Measurements from ENCODE around the gene HTT. TPM values are rescaled to one million over a fixed set of nuclear protein-coding genes. Genes with fewer than 3 reads are reported as not detected.

Gene HTT
- total RNA-seq, 1 experiment from 2014 or later: 37.4 TPM

DNA sequence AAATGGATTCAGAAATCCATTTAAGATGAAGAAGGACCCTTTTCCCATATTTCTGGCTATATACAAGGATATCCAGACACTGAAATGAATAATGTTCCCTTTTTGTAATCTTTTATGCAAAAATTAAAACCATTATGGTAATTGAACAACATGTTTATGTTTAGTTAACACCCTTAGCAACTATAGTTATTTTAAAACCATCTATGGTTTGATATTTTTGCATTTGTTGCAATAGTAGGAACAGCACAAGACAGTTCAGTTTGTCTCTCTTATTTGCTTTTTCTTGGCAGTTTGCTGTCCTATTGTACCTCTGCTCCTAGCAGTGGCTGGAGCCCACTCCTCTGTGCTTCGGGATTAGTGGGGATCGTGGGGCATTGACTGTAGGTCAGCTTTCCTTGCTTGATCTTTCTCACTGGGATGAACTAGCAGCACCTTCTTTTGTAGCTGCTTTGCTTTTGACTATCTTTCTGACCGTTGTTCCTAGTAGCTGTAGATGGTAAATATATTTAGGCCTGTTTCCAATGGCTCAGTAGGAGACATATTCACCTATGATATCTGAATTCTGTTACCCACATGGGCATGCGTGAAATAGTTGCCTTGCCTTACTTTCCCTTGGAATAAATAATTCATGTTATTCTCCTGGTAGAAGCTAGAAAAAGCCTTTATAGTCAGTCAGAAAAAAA, 12.8 kb downstream of the HTT start:
- no TSS peak for BruUV-seq (replicated peaks)

GRCh38 chr4:3091464-3091863, 17.0 kb downstream of the HTT start:
- H2AFZ ChIP-seq (ENCODE audit: low read depth, low read length, poor library complexity, severe bottlenecking): no peak overlapping the region
- ChIA-PET POLR2A (no interaction called here), CTCF (no interaction called here), RAD21 (ENCODE audit: low non-redundant PET in 1 of 2, low total read pairs in 2 of 2, uncharacterized antibody in 2 of 2, unreplicated experiment in 2 of 2) (no interaction called here)
- DNase-seq (ENCODE audit: low read depth, low spot score) (no peak), ATAC-seq (no peak)
- H3K9ac ChIP-seq (ENCODE audit: low read length): no peak overlapping the region
- no peaks in the 10 kb centered on the region for H3K4me1 ChIP-seq (ENCODE audit: control insufficient read depth in 1 of 2, insufficient read depth in 2 of 2, low read length in 2 of 2)
- intact Hi-C loops (cut with micrococcal nuclease): no loop called here
- no peak overlapping the region for H3K27ac ChIP-seq (ENCODE audit: low read depth, low read length)
- no peak for TF ChIP-seq EZH2phosphoT487 (IDR thresholded peaks at IDR 0.05; ENCODE audit: borderline replicate concordance)
- TF ChIP-seq, protein P1, sequence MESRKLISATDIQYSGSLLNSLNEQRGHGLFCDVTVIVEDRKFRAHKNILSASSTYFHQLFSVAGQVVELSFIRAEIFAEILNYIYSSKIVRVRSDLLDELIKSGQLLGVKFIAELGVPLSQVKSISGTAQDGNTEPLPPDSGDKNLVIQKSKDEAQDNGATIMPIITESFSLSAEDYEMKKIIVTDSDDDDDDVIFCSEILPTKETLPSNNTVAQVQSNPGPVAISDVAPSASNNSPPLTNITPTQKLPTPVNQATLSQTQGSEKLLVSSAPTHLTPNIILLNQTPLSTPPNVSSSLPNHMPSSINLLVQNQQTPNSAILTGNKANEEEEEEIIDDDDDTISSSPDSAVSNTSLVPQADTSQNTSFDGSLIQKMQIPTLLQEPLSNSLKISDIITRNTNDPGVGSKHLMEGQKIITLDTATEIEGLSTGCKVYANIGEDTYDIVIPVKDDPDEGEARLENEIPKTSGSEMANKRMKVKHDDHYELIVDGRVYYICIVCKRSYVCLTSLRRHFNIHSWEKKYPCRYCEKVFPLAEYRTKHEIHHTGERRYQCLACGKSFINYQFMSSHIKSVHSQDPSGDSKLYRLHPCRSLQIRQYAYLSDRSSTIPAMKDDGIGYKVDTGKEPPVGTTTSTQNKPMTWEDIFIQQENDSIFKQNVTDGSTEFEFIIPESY (IDR thresholded peaks at IDR 0.05; ENCODE audit: extremely low read depth, insufficient replicate concordance, low read length): no peak
- TF ChIP-seq, protein P2, sequence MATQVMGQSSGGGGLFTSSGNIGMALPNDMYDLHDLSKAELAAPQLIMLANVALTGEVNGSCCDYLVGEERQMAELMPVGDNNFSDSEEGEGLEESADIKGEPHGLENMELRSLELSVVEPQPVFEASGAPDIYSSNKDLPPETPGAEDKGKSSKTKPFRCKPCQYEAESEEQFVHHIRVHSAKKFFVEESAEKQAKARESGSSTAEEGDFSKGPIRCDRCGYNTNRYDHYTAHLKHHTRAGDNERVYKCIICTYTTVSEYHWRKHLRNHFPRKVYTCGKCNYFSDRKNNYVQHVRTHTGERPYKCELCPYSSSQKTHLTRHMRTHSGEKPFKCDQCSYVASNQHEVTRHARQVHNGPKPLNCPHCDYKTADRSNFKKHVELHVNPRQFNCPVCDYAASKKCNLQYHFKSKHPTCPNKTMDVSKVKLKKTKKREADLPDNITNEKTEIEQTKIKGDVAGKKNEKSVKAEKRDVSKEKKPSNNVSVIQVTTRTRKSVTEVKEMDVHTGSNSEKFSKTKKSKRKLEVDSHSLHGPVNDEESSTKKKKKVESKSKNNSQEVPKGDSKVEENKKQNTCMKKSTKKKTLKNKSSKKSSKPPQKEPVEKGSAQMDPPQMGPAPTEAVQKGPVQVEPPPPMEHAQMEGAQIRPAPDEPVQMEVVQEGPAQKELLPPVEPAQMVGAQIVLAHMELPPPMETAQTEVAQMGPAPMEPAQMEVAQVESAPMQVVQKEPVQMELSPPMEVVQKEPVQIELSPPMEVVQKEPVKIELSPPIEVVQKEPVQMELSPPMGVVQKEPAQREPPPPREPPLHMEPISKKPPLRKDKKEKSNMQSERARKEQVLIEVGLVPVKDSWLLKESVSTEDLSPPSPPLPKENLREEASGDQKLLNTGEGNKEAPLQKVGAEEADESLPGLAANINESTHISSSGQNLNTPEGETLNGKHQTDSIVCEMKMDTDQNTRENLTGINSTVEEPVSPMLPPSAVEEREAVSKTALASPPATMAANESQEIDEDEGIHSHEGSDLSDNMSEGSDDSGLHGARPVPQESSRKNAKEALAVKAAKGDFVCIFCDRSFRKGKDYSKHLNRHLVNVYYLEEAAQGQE (IDR thresholded peaks at IDR 0.05; ENCODE audit: low read depth): no peak
- TF ChIP-seq ZFX (IDR thresholded peaks at IDR 0.05): no peak
- H3K27me3 ChIP-seq (ENCODE audit: insufficient read depth, low read length): no peaks in the 10 kb centered on the region
- H3K4me3 ChIP-seq (replicated peaks in 1 of 2; ENCODE audit: low read depth in 1 of 2, low read length in 2 of 2): no peak overlapping the region
- no peaks in the 10 kb centered on the region for H3K9me3 ChIP-seq (ENCODE audit: control insufficient read depth in 1 of 2, insufficient read depth in 1 of 2, low read depth in 1 of 2, low read length in 2 of 2)
- H4K20me1 ChIP-seq (ENCODE audit: insufficient read depth): no peaks in the 10 kb centered on the region
- H3K9me2 ChIP-seq (ENCODE audit: insufficient read depth): no peaks in the 10 kb centered on the region
- peaks cover 4% of the 10 kb centered on the region; the same call in 1 of the 2 replicates for H3K79me2 ChIP-seq (ENCODE audit: insufficient read depth, low read length)
- no peak overlapping the region for H3K4me2 ChIP-seq (ENCODE audit: low read length)
- peaks cover 0 to 6% of the 10 kb centered on the region in 2 experiments; a peak in 2 of 4 replicates for H3K36me3 ChIP-seq (ENCODE audit: control insufficient read depth in 1 of 2, insufficient read depth in 2 of 2, low read length in 2 of 2)
- BruUV-seq (replicated peaks): no TSS peak

More for the DNA sequence above, 12.8 kb downstream of the HTT start:
- no peak overlapping the region for H3K4me2 ChIP-seq (ENCODE audit: low read length)
- CTCF ChIA-PET: no interaction called here
- no peak overlapping the region for H3K27ac ChIP-seq (ENCODE audit: low read depth, low read length)
- no peak overlapping the region for H2AFZ ChIP-seq (ENCODE audit: low read depth, low read length, poor library complexity, severe bottlenecking)
- no peaks in the 10 kb centered on the region for H4K20me1 ChIP-seq (ENCODE audit: insufficient read depth)
- H3K4me1 ChIP-seq (ENCODE audit: control insufficient read depth in 1 of 2, insufficient read depth in 2 of 2, low read length in 2 of 2): no peaks in the 10 kb centered on the region
- intact Hi-C loops (cut with micrococcal nuclease): no loop called here
- no peak overlapping the region for H3K4me3 ChIP-seq (replicated peaks in 1 of 2; ENCODE audit: low read depth in 1 of 2, low read length in 2 of 2)
- H3K27me3 ChIP-seq (ENCODE audit: insufficient read depth, low read length): no peaks in the 10 kb centered on the region
- peaks cover 27% of the 10 kb centered on the region for H3K79me2 ChIP-seq (ENCODE audit: insufficient read depth, low read length)
- DNase-seq (ENCODE audit: low read depth, low spot score) (no peak), ATAC-seq (no peak)
- H3K9me3 ChIP-seq (ENCODE audit: control insufficient read depth in 1 of 2, insufficient read depth in 1 of 2, low read depth in 1 of 2, low read length in 2 of 2): no peaks in the 10 kb centered on the region
- H3K36me3 ChIP-seq (ENCODE audit: control insufficient read depth in 1 of 2, insufficient read depth in 2 of 2, low read length in 2 of 2): peaks cover 0 to 6% of the 10 kb centered on the region in 2 experiments; a peak in 1 of 4 replicates
- RAD21 ChIA-PET (ENCODE audit: low non-redundant PET in 1 of 2, low total read pairs in 2 of 2, uncharacterized antibody in 2 of 2, unreplicated experiment in 2 of 2): no interaction called here
- TF ChIP-seq SRF (IDR thresholded peaks at IDR 0.05; ENCODE audit: low read depth) (no peak), EZH2 (IDR thresholded peaks at IDR 0.05) (no peak), SP1 (IDR thresholded peaks at IDR 0.05; ENCODE audit: low read depth) (no peak), TCF7L2 (IDR thresholded peaks at IDR 0.05; ENCODE audit: borderline replicate concordance, extremely low read depth, insufficient read depth, insufficient read length) (no peak)
- POLR2A ChIA-PET: no interaction called here
- H3K9me2 ChIP-seq (ENCODE audit: insufficient read depth): no peaks in the 10 kb centered on the region
- H3K9ac ChIP-seq (ENCODE audit: low read length): no peak overlapping the region
